Endodermal cell (in vitro differentiated cells): Measurements from ENCODE around the gene ZSCAN31. TPM values are rescaled to one million over a fixed set of nuclear protein-coding genes. Genes with fewer than 3 reads are reported as not detected.

Experiments
- DNase-seq: peaks from one replicate; pipeline ENCODE4 v3.0.0-alpha.2; 2017
- H3K27ac ChIP-seq: 2 replicates; pipeline ENCODE4 v1.5.1; 2013; ENCODE audit warnings: mild to moderate bottlenecking, low read depth, low read length, moderate library complexity
- H3K27me3 ChIP-seq: 2 replicates; pipeline ENCODE4 v1.6.1; 2013; ENCODE audit warnings: mild to moderate bottlenecking, low read length, moderate library complexity; ENCODE audit not compliant: insufficient read depth, control insufficient read depth, poor library complexity, severe bottlenecking
- H3K36me3 ChIP-seq: 2 replicates; pipeline ENCODE4 v1.7.0; 2013; ENCODE audit warnings: mild to moderate bottlenecking, low read length, moderate library complexity; ENCODE audit not compliant: control insufficient read depth, insufficient read depth
- H3K4me1 ChIP-seq: one replicate; pipeline ENCODE4 v1.7.0; 2013; ENCODE audit warnings: low read length; ENCODE audit not compliant: control insufficient read depth, insufficient read depth
- H3K4me3 ChIP-seq: 2 replicates; pipeline ENCODE4 v1.5.1; 2013; ENCODE audit warnings: mild to moderate bottlenecking, low read length, moderate library complexity
- H3K9ac ChIP-seq: 2 replicates; pipeline ENCODE4 v1.6.1; 2013; ENCODE audit warnings: mild to moderate bottlenecking, low read length, moderate library complexity; ENCODE audit not compliant: poor library complexity, severe bottlenecking; ENCODE audit errors: extremely low read depth
- H3K9me3 ChIP-seq: 2 replicates; pipeline ENCODE4 v1.6.1; 2013; ENCODE audit warnings: mild to moderate bottlenecking, low read length, moderate library complexity; ENCODE audit not compliant: control insufficient read depth
- H3K27ac Mint-ChIP-seq: 2 replicates; pipeline ENCODE4 v1.8.0; 2020; ENCODE audit warnings: mixed read lengths
- H3K27me3 Mint-ChIP-seq: 2 replicates; pipeline ENCODE4 v1.8.0; 2021; ENCODE audit warnings: mild to moderate bottlenecking, mixed read lengths; ENCODE audit not compliant: insufficient read depth
- H3K36me3 Mint-ChIP-seq: 2 replicates; pipeline ENCODE4 v1.8.0; 2020; ENCODE audit warnings: low read depth, mixed read lengths
- H3K4me1 Mint-ChIP-seq: 2 replicates; pipeline ENCODE4 v1.8.0; 2020; ENCODE audit warnings: mixed read lengths
- H3K4me3 Mint-ChIP-seq: 2 replicates; pipeline ENCODE4 v1.8.0; 2020; ENCODE audit warnings: mild to moderate bottlenecking, moderate library complexity, mixed read lengths
- H3K9me3 Mint-ChIP-seq: 2 replicates; pipeline ENCODE4 v1.8.0; 2020; ENCODE audit warnings: mild to moderate bottlenecking, mixed read lengths
- WGBS, 2 experiments: methylation state at CpG; one replicate each; pipeline versions ENCODE4 v1.1.5 to v1.1.7; 2013; ENCODE audit warnings: missing lambda C conversion rate in 2 of 2, mixed read lengths in 1 of 2; ENCODE audit not compliant: insufficient coverage in 1 of 2, insufficient read length in 1 of 2; 5-methylcytosine and 5-hydroxymethylcytosine counted together
- total RNA-seq, 2 donors: library from RNA; stranded (reverse); fragmentation: NEBNext Ultra II Directional in 1 of 2; extraction: Animal tissue kit (Norgen Biotek cat#: 25700) in 1 of 2; gene quantifications; 2 replicates in 1 of 2; 3 replicates in 1 of 2; pipeline ENCODE4 v1.2.1, GENCODE V29; 2021
- TF ChIP-seq, protein P1 (sequence below): fragments of 200-600 bp; sonication (generic); conservative IDR thresholded peaks from 2 replicates; pipeline ENCODE4 v1.5.0; 2021; ENCODE audit warnings: antibody characterized with exemption, mild to moderate bottlenecking

ZSCAN31 gene
- total RNA-seq, 2 donors from 2014 or later, result 1.7 to 4.7 TPM

DNA sequence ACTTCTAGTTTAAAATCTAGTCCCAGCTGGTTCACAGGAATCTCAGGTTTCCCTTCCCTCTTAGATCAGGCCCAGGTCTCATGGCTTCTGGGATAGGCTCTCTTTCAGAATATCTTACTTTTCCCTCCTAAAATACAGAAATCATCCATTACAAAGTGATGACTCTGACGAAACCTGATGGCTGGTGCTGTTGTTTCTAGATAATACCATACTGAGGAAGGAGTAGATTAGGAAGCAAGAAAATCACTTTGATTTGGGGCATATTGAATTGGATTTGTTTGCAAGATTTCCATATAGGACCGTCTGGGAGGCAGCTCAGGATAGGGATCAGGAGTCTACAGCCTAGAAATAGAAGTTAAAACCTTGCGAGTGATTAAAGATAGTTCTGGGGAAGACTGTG is 17.4 kb upstream of the ZSCAN31 start:
- Mint-ChIP-seq H3K27ac (no peak overlapping the region), H3K36me3 (peaks cover 13% of the 10 kb centered on the region), H3K27me3 (no peaks in the 10 kb centered on the region), H3K4me3 (no peak overlapping the region), H3K9me3 (peaks cover 4% of the 10 kb centered on the region), H3K4me1 (peaks cover 30% of the 10 kb centered on the region)
- H3K9me3 ChIP-seq, result peaks cover 22% of the 10 kb centered on the region
- H3K27ac ChIP-seq, result no peak overlapping the region
- peaks cover 8% of the 10 kb centered on the region for H3K36me3 ChIP-seq
- 96 to 100% methylated on average over 1 to 3 of the region's 3 CpGs for WGBS, 2 experiments
- H3K27me3 ChIP-seq, result no peaks in the 10 kb centered on the region
- TF ChIP-seq, protein P1, sequence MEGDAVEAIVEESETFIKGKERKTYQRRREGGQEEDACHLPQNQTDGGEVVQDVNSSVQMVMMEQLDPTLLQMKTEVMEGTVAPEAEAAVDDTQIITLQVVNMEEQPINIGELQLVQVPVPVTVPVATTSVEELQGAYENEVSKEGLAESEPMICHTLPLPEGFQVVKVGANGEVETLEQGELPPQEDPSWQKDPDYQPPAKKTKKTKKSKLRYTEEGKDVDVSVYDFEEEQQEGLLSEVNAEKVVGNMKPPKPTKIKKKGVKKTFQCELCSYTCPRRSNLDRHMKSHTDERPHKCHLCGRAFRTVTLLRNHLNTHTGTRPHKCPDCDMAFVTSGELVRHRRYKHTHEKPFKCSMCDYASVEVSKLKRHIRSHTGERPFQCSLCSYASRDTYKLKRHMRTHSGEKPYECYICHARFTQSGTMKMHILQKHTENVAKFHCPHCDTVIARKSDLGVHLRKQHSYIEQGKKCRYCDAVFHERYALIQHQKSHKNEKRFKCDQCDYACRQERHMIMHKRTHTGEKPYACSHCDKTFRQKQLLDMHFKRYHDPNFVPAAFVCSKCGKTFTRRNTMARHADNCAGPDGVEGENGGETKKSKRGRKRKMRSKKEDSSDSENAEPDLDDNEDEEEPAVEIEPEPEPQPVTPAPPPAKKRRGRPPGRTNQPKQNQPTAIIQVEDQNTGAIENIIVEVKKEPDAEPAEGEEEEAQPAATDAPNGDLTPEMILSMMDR, result no peak
- H3K4me1 ChIP-seq, result peaks cover 3% of the 10 kb centered on the region
- H3K4me3 ChIP-seq, result no peak overlapping the region
- H3K9ac ChIP-seq, result no peak overlapping the region
- DNase-seq, result no peak

DNA sequence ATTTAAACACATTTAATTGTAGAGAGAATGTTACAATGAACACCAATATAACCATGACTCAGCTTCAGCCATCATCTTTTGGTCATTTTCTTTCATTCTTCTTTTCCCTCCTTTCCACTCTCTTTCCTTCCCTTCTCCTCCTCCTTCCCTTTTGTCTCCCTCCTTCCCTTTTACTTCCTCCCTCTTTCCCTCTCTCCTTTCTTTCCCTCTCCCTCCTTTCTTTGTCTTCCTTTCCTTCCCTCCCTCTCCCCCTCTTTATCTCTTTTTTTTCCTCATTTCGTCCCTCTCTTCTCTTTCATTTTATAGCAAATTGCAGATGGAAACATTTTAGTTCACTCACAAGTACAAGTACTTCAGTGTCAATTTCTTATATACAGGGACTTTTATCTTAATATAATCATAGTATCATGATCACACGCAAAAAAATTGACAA is 15.6 kb upstream of the ZSCAN31 start:
- no peak overlapping the region for H3K27ac Mint-ChIP-seq
- H3K9me3 Mint-ChIP-seq, result peaks cover 4% of the 10 kb centered on the region
- H3K36me3 ChIP-seq, result peaks cover 8% of the 10 kb centered on the region

DNA sequence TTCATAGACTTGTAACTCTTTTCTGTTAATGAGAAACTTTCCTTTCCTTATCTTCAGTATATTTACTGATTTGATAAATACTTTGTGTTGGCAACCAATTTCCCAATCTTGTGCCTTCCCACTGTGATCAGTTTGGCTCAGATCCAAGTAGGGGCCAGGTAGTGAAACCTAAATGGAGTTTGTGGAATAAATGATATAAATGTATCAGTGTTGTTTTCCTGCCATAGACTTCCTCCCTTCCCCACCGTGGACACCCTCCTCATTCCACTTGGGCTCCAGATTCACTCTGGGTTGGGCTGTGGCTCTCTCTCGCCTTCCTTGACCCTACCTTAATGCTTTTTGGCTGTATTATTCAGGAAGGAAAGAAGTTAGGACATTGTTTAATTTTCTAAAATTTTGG is 15.1 kb upstream of the ZSCAN31 start:
- Histone ChIP-seq H3K4me3 (peak overlapping the region; percentile 98), H3K27me3 (no peaks in the 10 kb centered on the region), H3K36me3 (peaks cover 8% of the 10 kb centered on the region), H3K27ac (no peak overlapping the region), H3K9me3 (peaks cover 18% of the 10 kb centered on the region), H3K9ac (no peak overlapping the region), H3K4me1 (no peaks in the 10 kb centered on the region)
- peaks cover 7% of the 10 kb centered on the region for H3K27me3 Mint-ChIP-seq
- no peak overlapping the region for H3K27ac Mint-ChIP-seq
- peaks cover 13% of the 10 kb centered on the region for H3K36me3 Mint-ChIP-seq
- H3K9me3 Mint-ChIP-seq, result peaks cover 4% of the 10 kb centered on the region
- H3K4me1 Mint-ChIP-seq, result peaks cover 24% of the 10 kb centered on the region
- no peak for DNase-seq
- TF ChIP-seq, protein P1, result no peak
- WGBS, 2 experiments, result 87% methylated on average over 2 of the region's 2 CpGs; no CpG with 5 or more reads in 1 of the 2 experiments
- H3K4me3 Mint-ChIP-seq, result peak overlapping the region; percentile 98

More for the DNA sequence above, 15.6 kb upstream of the ZSCAN31 start:
- Mint-ChIP-seq H3K27me3 (peaks cover 3% of the 10 kb centered on the region), H3K4me3 (no peak overlapping the region), H3K4me1 (peaks cover 24% of the 10 kb centered on the region), H3K36me3 (peaks cover 13% of the 10 kb centered on the region)
- no peak for DNase-seq
- Histone ChIP-seq H3K4me3 (peak overlapping the region; percentile 98), H3K27ac (no peak overlapping the region), H3K9me3 (peaks cover 18% of the 10 kb centered on the region), H3K4me1 (peaks cover 3% of the 10 kb centered on the region), H3K27me3 (no peaks in the 10 kb centered on the region), H3K9ac (no peak overlapping the region)
- WGBS, 2 experiments, result 94% methylated on average over 2 of the region's 2 CpGs; no CpG with 5 or more reads in 1 of the 2 experiments
- TF ChIP-seq, protein P1, result no peak
